ENCODE measurements around the gene ST8SIA2.

The ST8SIA2 gene

DNA sequence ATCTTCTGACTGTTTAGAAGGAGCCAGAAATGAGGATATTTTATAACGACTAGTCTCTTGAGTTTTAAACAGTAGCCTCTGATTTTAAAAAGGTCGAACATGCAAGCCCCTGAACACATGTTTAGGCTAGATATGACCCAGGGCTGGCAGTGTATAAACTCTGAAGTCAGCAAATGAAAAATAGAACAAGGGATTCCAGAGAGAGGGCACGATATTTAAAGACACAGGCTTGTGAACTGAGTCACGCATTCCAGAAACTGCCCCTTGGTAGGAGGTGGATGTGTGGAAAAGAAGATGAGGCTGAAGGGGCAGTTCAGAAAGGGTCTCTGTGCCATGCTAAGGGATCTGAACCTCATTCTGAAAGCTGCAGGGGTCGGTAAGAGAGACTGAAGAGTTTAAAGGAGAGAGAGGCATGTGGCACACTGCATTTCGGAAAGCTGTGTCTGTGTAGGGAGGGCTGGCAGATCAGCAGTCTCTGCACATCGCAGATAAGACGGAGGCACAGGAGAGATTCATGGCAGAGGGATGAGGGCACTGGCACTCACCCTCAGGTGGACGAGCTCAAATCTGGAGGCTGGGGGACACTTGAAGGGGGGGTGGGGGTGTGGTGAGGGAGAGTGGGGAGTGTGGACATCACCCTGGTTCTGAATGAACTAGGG, 22.1 kb downstream of the ST8SIA2 start:
- Histone ChIP-seq H3K36me3 (ENCODE audit: control insufficient read depth in 2 of 2, insufficient read depth in 1 of 2, low read length in 2 of 2) (no peaks in the 10 kb centered on the region), H3K27ac (ENCODE audit: extremely low read depth, low read depth, low read length) (no peak overlapping the region), H3K4me3 (ENCODE audit: low read depth, low read length) (no peak overlapping the region), H3K9me3 (ENCODE audit: control insufficient read depth, insufficient read depth, low read depth, low read length) (no peaks in the 10 kb centered on the region), H3K4me1 (ENCODE audit: control insufficient read depth, insufficient read depth, low read length) (no peaks in the 10 kb centered on the region)
- TF ChIP-seq ZNF654 (tag by site-specific recombination; IDR thresholded peaks at IDR 0.05; ENCODE audit: low read depth) (no peak), HOXC10 (CRISPR knock-in tag; IDR thresholded peaks at IDR 0.05) (no peak), ZNF626 (tag by site-specific recombination; IDR thresholded peaks at IDR 0.05) (no peak), ZNF157 (tag by site-specific recombination; IDR thresholded peaks at IDR 0.05) (no peak), ZNF555 (tag by site-specific recombination; conservative IDR thresholded peaks at IDR 0.05) (no peak), ZNF146 (tag by site-specific recombination; IDR thresholded peaks at IDR 0.05) (no peak), OSR2 (tag by site-specific recombination; IDR thresholded peaks at IDR 0.05) (no peak), ZNF621 (tag by site-specific recombination; IDR thresholded peaks at IDR 0.05) (no peak), ZNF132 (tag by site-specific recombination; IDR thresholded peaks at IDR 0.05; ENCODE audit: borderline replicate concordance) (no peak), SP2 (tag by site-specific recombination; IDR thresholded peaks at IDR 0.05) (no peak)
- TF ChIP-seq, protein P1, sequence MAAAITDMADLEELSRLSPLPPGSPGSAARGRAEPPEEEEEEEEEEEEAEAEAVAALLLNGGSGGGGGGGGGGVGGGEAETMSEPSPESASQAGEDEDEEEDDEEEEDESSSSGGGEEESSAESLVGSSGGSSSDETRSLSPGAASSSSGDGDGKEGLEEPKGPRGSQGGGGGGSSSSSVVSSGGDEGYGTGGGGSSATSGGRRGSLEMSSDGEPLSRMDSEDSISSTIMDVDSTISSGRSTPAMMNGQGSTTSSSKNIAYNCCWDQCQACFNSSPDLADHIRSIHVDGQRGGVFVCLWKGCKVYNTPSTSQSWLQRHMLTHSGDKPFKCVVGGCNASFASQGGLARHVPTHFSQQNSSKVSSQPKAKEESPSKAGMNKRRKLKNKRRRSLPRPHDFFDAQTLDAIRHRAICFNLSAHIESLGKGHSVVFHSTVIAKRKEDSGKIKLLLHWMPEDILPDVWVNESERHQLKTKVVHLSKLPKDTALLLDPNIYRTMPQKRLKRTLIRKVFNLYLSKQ (tag by site-specific recombination; IDR thresholded peaks at IDR 0.05; ENCODE audit: borderline replicate concordance): no peak
- TF ChIP-seq, protein P2, sequence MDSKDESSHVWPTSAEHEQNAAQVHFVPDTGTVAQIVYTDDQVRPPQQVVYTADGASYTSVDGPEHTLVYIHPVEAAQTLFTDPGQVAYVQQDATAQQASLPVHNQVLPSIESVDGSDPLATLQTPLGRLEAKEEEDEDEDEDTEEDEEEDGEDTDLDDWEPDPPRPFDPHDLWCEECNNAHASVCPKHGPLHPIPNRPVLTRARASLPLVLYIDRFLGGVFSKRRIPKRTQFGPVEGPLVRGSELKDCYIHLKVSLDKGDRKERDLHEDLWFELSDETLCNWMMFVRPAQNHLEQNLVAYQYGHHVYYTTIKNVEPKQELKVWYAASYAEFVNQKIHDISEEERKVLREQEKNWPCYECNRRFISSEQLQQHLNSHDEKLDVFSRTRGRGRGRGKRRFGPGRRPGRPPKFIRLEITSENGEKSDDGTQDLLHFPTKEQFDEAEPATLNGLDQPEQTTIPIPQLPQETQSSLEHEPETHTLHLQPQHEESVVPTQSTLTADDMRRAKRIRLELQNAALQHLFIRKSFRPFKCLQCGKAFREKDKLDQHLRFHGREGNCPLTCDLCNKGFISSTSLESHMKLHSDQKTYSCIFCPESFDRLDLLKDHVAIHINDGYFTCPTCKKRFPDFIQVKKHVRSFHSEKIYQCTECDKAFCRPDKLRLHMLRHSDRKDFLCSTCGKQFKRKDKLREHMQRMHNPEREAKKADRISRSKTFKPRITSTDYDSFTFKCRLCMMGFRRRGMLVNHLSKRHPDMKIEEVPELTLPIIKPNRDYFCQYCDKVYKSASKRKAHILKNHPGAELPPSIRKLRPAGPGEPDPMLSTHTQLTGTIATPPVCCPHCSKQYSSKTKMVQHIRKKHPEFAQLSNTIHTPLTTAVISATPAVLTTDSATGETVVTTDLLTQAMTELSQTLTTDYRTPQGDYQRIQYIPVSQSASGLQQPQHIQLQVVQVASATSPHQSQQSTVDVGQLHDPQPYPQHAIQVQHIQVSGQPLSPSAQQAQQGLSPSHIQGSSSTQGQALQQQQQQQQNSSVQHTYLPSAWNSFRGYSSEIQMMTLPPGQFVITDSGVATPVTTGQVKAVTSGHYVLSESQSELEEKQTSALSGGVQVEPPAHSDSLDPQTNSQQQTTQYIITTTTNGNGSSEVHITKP (tag by site-specific recombination; IDR thresholded peaks at IDR 0.05): no peak
- TF ChIP-seq, protein P3, sequence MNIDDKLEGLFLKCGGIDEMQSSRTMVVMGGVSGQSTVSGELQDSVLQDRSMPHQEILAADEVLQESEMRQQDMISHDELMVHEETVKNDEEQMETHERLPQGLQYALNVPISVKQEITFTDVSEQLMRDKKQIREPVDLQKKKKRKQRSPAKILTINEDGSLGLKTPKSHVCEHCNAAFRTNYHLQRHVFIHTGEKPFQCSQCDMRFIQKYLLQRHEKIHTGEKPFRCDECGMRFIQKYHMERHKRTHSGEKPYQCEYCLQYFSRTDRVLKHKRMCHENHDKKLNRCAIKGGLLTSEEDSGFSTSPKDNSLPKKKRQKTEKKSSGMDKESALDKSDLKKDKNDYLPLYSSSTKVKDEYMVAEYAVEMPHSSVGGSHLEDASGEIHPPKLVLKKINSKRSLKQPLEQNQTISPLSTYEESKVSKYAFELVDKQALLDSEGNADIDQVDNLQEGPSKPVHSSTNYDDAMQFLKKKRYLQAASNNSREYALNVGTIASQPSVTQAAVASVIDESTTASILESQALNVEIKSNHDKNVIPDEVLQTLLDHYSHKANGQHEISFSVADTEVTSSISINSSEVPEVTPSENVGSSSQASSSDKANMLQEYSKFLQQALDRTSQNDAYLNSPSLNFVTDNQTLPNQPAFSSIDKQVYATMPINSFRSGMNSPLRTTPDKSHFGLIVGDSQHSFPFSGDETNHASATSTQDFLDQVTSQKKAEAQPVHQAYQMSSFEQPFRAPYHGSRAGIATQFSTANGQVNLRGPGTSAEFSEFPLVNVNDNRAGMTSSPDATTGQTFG (tag by site-specific recombination; IDR thresholded peaks at IDR 0.05; ENCODE audit: borderline replicate concordance): no peak
- TF ChIP-seq, protein P4, sequence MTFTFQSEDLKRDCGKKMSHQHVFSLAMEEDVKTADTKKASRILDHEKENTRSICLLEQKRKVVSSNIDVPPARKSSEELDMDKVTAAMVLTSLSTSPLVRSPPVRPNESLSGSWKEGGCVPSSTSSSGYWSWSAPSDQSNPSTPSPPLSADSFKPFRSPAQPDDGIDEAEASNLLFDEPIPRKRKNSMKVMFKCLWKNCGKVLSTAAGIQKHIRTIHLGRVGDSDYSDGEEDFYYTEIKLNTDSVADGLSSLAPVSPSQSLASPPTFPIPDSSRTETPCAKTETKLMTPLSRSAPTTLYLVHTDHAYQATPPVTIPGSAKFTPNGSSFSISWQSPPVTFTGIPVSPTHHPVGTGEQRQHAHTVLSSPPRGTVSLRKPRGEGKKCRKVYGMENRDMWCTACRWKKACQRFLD (tag by site-specific recombination; IDR thresholded peaks at IDR 0.05): no peak
- CTCF ChIA-PET: interaction anchor here (0.8 kb wide), 1 partner anchor 235 kb away, joined by 3 read pairs; no protein-coding TSS in a partner anchor
- POLR2A ChIA-PET: no interaction called here

DNA sequence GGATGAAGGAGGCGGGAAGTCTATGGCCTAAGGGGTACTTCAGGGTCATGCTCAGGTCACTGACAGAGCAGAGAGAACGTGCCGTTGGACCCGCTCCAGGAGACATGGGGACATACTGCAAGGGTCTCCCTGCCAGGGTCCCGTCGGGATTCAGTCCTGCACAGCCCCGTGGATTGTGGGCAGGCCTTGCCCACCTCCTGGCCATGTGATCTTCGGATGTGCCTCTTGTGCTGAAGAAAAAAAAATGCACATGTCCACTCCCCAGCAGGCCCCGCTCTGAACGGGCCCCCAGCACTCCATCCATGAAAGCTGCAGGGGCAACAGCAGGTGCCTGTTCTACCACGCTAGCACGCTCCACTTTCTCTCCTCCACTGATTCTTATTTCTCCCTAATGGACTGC, 22.9 kb downstream of the ST8SIA2 start:
- Histone ChIP-seq H3K9me3 (ENCODE audit: control insufficient read depth, insufficient read depth, low read depth, low read length) (no peaks in the 10 kb centered on the region), H3K36me3 (ENCODE audit: control insufficient read depth in 2 of 2, insufficient read depth in 1 of 2, low read length in 2 of 2) (no peaks in the 10 kb centered on the region), H3K4me3 (ENCODE audit: low read depth, low read length) (no peak overlapping the region), H3K27ac (ENCODE audit: extremely low read depth, low read depth, low read length) (no peak overlapping the region), H3K4me1 (ENCODE audit: control insufficient read depth, insufficient read depth, low read length) (no peaks in the 10 kb centered on the region)
- ChIA-PET POLR2A (no interaction called here), CTCF (interaction anchor here (0.7 kb wide), 1 partner anchor 17 kb away, joined by 3 read pairs; no protein-coding TSS in a partner anchor)
- TF ChIP-seq ZSCAN30 (tag by site-specific recombination; IDR thresholded peaks at IDR 0.05) (no peak), ZNF274 (IDR thresholded peaks at IDR 0.05; ENCODE audit: low read length) (no peak), ZNF274 (tag by site-specific recombination; IDR thresholded peaks at IDR 0.05; ENCODE audit: borderline replicate concordance) (no peak), GFI1B (tag by site-specific recombination; IDR thresholded peaks at IDR 0.05) (no peak), ZNF10 (tag by site-specific recombination; IDR thresholded peaks at IDR 0.05) (no peak), WT1 (tag by site-specific recombination; IDR thresholded peaks at IDR 0.05) (no peak)
- TF ChIP-seq, protein P5, sequence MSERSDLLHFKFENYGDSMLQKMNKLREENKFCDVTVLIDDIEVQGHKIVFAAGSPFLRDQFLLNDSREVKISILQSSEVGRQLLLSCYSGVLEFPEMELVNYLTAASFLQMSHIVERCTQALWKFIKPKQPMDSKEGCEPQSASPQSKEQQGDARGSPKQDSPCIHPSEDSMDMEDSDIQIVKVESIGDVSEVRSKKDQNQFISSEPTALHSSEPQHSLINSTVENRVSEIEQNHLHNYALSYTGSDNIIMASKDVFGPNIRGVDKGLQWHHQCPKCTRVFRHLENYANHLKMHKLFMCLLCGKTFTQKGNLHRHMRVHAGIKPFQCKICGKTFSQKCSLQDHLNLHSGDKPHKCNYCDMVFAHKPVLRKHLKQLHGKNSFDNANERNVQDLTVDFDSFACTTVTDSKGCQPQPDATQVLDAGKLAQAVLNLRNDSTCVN (tag by site-specific recombination; optimal IDR thresholded peaks at IDR 0.05): no peak
- TF ChIP-seq, protein P6, sequence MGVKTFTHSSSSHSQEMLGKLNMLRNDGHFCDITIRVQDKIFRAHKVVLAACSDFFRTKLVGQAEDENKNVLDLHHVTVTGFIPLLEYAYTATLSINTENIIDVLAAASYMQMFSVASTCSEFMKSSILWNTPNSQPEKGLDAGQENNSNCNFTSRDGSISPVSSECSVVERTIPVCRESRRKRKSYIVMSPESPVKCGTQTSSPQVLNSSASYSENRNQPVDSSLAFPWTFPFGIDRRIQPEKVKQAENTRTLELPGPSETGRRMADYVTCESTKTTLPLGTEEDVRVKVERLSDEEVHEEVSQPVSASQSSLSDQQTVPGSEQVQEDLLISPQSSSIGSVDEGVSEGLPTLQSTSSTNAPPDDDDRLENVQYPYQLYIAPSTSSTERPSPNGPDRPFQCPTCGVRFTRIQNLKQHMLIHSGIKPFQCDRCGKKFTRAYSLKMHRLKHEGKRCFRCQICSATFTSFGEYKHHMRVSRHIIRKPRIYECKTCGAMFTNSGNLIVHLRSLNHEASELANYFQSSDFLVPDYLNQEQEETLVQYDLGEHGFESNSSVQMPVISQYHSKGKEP (tag by site-specific recombination; IDR thresholded peaks at IDR 0.05): no peak
